SU-DHL-6 (cell line): Measurements from ENCODE around the gene SETBP1.

ENCODE experiments used
- H2AFZ ChIP-seq: fragments of 200-600 bp; sonication (generic); 2 replicates; pipeline ENCODE4 v1.6.1; 2014; ENCODE audit warnings: low read depth, mild to moderate bottlenecking, moderate library complexity, mixed read lengths, antibody characterized with exemption, low read length; ENCODE audit not compliant: severe bottlenecking
- H3F3A ChIP-seq: fragments of 200-600 bp; shearing (Covaris generic); 2 replicates; pipeline ENCODE4 v1.6.0; 2016; ENCODE audit warnings: antibody characterized with exemption, mild to moderate bottlenecking; ENCODE audit not compliant: insufficient read depth
- H3K27ac ChIP-seq: fragments of 200-600 bp; sonication (generic); 2 replicates; pipeline ENCODE4 v1.5.1; 2016; ENCODE audit warnings: low read depth, mild to moderate bottlenecking, low read length, moderate library complexity, mixed read lengths
- H3K27me3 ChIP-seq: fragments of 200-600 bp; sonication (generic), shearing (Covaris generic); 2 replicates; pipeline ENCODE4 v1.6.0; 2014; ENCODE audit warnings: mild to moderate bottlenecking, low read length
- H3K36me3 ChIP-seq: fragments of 200-600 bp; sonication (generic); 2 replicates; pipeline ENCODE4 v1.6.1; 2014; ENCODE audit warnings: mild to moderate bottlenecking, low read length, mixed read lengths
- H3K4me2 ChIP-seq: fragments of 300-600, 200-600 bp; shearing (Covaris generic), sonication (generic); 2 replicates; pipeline ENCODE4 v1.6.0; 2014; ENCODE audit warnings: low read length, low read depth, mild to moderate bottlenecking; ENCODE audit not compliant: poor library complexity, severe bottlenecking
- H3K4me3 ChIP-seq: fragments of 200-600 bp; sonication (generic); 2 replicates; pipeline ENCODE4 v1.5.1; 2014; ENCODE audit warnings: antibody characterized with exemption, low read length, mild to moderate bottlenecking, mixed read lengths; ENCODE audit not compliant: insufficient read depth, poor library complexity, severe bottlenecking
- H3K79me2 ChIP-seq: fragments of 200-600 bp; sonication (generic); 2 replicates; pipeline ENCODE4 v1.6.1; 2014; ENCODE audit warnings: mild to moderate bottlenecking, low read length, moderate library complexity; ENCODE audit not compliant: insufficient read depth
- H3K9ac ChIP-seq: fragments of 200-600 bp; sonication (generic); 2 replicates; pipeline ENCODE4 v1.7.0; 2014; ENCODE audit warnings: mild to moderate bottlenecking, low read length
- H3K9me2 ChIP-seq: fragments of 200-600 bp; sonication (generic); replicated peaks from 2 replicates; pipeline ENCODE4 v1.6.1; 2014; ENCODE audit warnings: low read length; ENCODE audit not compliant: insufficient read depth
- H3K9me3 ChIP-seq: fragments of 200-600 bp; sonication (generic); 2 replicates; pipeline ENCODE4 v1.6.1; 2014; ENCODE audit warnings: low read length, mixed read lengths; ENCODE audit not compliant: insufficient read depth
- H4K20me1 ChIP-seq: fragments of 200-600 bp; sonication (generic); 2 replicates; pipeline ENCODE4 v1.6.1; 2014; ENCODE audit warnings: low read depth, mild to moderate bottlenecking, antibody characterized with exemption, low read length, moderate library complexity, mixed read lengths
- EZH2phosphoT487 ChIP-seq: fragments of 200-600 bp; sonication (generic), shearing (Covaris generic); conservative IDR thresholded peaks from 2 replicates; pipeline ENCODE4 v1.6.1; 2018; ENCODE audit warnings: mild to moderate bottlenecking, antibody characterized with exemption, low read length, moderate library complexity, mixed read lengths
- TF ChIP-seq, protein P1 (sequence below): fragments of 200-600 bp; sonication (generic); IDR thresholded peaks from one replicate; pipeline ENCODE4 v1.5.1; 2017; ENCODE audit warnings: antibody characterized with exemption, mild to moderate bottlenecking, low read length, moderate library complexity; ENCODE audit not compliant: insufficient read depth, poor library complexity, severe bottlenecking

The SETBP1 gene

DNA sequence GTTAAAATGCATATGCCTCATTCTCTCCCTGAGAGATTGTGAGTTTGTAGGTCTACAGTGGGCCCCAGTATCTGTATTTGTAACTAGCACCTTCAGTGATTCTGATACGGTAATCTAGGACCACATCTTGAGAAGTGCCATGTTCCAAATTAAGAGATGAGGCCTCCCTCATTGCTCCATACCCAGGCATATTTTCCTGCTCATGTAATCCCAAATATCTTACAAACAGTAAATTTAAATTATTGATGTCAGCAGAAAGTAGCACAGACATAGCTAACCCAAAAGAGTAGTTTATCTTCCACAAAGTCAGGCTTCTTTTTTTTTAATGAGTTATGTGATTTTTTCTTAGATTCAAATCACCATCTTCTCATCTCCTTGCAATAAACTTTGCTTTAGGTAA, 263.8 kb downstream of the SETBP1 start:
- Histone ChIP-seq H2AFZ (no peak overlapping the region), H3K36me3 (no peaks in the 10 kb centered on the region), H3K4me2 (no peak overlapping the region), H3F3A (no peaks in the 10 kb centered on the region), H4K20me1 (no peaks in the 10 kb centered on the region), H3K27me3 (no peaks in the 10 kb centered on the region), H3K27ac (no peak overlapping the region), H3K4me3 (no peak overlapping the region), H3K9me3 (no peaks in the 10 kb centered on the region), H3K9me2 (no peaks in the 10 kb centered on the region), H3K79me2 (no peaks in the 10 kb centered on the region), H3K9ac (no peak overlapping the region)
- TF ChIP-seq EZH2phosphoT487, result no peak
- TF ChIP-seq, protein P1, sequence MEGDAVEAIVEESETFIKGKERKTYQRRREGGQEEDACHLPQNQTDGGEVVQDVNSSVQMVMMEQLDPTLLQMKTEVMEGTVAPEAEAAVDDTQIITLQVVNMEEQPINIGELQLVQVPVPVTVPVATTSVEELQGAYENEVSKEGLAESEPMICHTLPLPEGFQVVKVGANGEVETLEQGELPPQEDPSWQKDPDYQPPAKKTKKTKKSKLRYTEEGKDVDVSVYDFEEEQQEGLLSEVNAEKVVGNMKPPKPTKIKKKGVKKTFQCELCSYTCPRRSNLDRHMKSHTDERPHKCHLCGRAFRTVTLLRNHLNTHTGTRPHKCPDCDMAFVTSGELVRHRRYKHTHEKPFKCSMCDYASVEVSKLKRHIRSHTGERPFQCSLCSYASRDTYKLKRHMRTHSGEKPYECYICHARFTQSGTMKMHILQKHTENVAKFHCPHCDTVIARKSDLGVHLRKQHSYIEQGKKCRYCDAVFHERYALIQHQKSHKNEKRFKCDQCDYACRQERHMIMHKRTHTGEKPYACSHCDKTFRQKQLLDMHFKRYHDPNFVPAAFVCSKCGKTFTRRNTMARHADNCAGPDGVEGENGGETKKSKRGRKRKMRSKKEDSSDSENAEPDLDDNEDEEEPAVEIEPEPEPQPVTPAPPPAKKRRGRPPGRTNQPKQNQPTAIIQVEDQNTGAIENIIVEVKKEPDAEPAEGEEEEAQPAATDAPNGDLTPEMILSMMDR, result no peak

DNA sequence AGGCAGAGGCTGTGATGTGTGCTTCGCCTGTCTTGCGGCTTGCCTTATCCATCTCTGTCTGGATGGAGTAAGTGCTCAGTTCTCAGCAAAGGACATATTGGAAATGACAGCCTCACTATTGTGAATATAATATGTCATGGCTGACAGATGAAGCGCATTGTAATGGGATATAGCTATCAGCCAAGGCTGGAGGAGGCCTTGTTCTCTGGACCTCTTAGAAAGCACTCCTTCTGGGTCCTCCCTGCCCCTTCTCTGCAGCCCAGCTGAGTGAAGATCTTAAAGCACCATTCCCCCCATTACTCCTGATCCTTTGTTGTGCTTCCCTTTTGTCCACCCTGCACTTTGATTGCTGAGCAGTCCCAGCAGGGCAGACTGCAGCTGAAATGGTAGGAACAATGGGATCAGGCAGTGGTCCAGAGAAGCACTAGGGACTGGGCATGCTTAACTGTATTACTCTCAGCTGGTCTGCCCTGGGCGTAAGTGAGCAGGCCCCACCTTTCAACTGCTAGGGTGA, 265.3 kb downstream of the SETBP1 start:
- no peak for TF ChIP-seq EZH2phosphoT487
- TF ChIP-seq, protein P1, result no peak
- no peaks in the 10 kb centered on the region for H3F3A ChIP-seq
- no peaks in the 10 kb centered on the region for H3K27me3 ChIP-seq
- no peak overlapping the region for H3K9ac ChIP-seq
- no peaks in the 10 kb centered on the region for H3K9me2 ChIP-seq
- no peaks in the 10 kb centered on the region for H3K79me2 ChIP-seq
- H4K20me1 ChIP-seq, result no peaks in the 10 kb centered on the region
- no peak overlapping the region for H3K4me3 ChIP-seq
- no peaks in the 10 kb centered on the region for H3K36me3 ChIP-seq
- no peak overlapping the region for H3K27ac ChIP-seq
- H3K4me2 ChIP-seq, result no peak overlapping the region
- H3K9me3 ChIP-seq, result no peaks in the 10 kb centered on the region
- H2AFZ ChIP-seq, result no peak overlapping the region

DNA sequence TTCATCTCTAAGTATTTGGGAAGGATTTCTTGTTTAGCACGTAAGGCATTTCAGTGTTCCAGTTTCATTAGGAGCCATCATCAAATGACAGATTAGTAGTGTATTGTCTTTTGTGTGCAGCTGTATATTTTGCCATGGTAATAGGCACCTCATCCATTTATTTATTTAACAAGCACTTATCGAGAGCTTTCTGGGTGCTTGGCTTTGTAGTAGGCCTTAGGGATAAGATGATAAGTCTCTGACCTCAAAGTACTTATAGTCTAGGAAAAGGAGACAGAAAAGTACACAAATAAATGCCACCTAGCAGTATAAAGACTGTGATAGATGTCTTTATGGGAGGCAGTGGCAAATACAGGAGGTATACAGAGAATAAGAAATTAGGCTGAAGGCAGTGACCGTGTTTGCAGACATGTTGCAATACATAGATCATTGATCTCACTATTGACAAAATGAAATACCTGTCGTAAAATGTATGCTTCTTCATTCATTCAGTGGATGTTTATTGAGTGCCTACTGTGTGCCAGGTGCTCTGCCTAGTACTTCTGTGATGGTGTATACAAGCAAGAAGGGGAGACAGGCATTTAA, 265.9 kb downstream of the SETBP1 start:
- Histone ChIP-seq H3K36me3 (no peaks in the 10 kb centered on the region), H3K79me2 (no peaks in the 10 kb centered on the region), H3K4me2 (no peak overlapping the region), H3K9me3 (no peaks in the 10 kb centered on the region), H3K9ac (no peak overlapping the region), H3K27ac (no peak overlapping the region), H4K20me1 (no peaks in the 10 kb centered on the region), H3K9me2 (no peaks in the 10 kb centered on the region), H3F3A (no peaks in the 10 kb centered on the region), H3K4me3 (no peak overlapping the region), H3K27me3 (no peaks in the 10 kb centered on the region), H2AFZ (no peak overlapping the region)
- TF ChIP-seq, protein P1, result no peak
- no peak for TF ChIP-seq EZH2phosphoT487
